ENCODE data around the gene GALNT9.

DNA sequence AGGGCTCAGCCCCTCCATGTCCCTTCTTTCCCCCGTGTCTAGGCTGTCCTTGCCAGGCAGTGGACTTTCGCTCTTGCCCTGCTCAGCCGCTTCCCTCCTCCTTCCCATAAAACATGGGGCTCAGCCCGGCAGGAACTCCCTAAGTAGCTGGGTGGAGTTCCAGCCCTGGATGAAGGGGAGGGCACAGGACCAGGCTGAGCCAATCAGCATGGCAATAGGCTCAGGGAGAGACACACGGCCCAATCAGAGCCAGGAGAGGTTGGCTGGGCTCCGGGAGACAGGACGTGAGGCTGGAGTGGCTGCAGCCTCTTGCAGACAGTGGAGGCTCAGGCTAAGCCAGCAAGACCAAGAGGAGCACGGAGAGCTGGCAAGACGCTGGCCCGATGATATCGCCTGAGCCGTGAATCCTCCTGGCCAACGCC is 54.3 kb downstream of the GALNT9 start:
- TF ChIP-seq, protein P1, sequence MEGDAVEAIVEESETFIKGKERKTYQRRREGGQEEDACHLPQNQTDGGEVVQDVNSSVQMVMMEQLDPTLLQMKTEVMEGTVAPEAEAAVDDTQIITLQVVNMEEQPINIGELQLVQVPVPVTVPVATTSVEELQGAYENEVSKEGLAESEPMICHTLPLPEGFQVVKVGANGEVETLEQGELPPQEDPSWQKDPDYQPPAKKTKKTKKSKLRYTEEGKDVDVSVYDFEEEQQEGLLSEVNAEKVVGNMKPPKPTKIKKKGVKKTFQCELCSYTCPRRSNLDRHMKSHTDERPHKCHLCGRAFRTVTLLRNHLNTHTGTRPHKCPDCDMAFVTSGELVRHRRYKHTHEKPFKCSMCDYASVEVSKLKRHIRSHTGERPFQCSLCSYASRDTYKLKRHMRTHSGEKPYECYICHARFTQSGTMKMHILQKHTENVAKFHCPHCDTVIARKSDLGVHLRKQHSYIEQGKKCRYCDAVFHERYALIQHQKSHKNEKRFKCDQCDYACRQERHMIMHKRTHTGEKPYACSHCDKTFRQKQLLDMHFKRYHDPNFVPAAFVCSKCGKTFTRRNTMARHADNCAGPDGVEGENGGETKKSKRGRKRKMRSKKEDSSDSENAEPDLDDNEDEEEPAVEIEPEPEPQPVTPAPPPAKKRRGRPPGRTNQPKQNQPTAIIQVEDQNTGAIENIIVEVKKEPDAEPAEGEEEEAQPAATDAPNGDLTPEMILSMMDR (IDR thresholded peaks at IDR 0.05; ENCODE audit: poor library complexity), result no peak
- TF ChIP-seq EZH2phosphoT487 (IDR thresholded peaks at IDR 0.05; ENCODE audit: low read depth, severe bottlenecking, unreplicated experiment), result no peak

Data from hepatocyte (in vitro differentiated cells).